NCI-H748 (cell line): ENCODE measurements around the gene THAP5.
"Not testable (repeated sequence)": the region's sequence is repeated elsewhere in the genome, so short reads cannot be mapped to it uniquely, and the experiment has no call there.

Experiments used
- DNase-seq: peaks from one replicate; lab custom pipeline; 2025; ENCODE audit not compliant: unreplicated experiment; lab: John Stamatoyannopoulos, UW

THAP5 gene

GRCh38 chr7:108585843-108586242, 16.3 kb upstream of the THAP5 start:
- no peak for DNase-seq

GRCh38 chr7:108584211-108584610, 14.7 kb upstream of the THAP5 start:
- DNase-seq = no peak

- DNase-seq = no peak
Measured at GRCh38 chr7:108581655-108582491, 12.4 kb upstream of the THAP5 start.

GRCh38 chr7:108580298-108580697, 10.8 kb upstream of the THAP5 start:
- no peak for DNase-seq

GRCh38 chr7:108578937-108579336, 9.4 kb upstream of the THAP5 start:
- DNase-seq = no peak

GRCh38 chr7:108576116-108576515, 6.6 kb upstream of the THAP5 start:
- DNase-seq = no peak

GRCh38 chr7:108575156-108575555, 5.7 kb upstream of the THAP5 start:
- DNase-seq = no peak

- no peak for DNase-seq
Measured at GRCh38 chr7:108572480-108572879, 3.0 kb upstream of the THAP5 start.

GRCh38 chr7:108570146-108570755, 745 bp upstream of the THAP5 start:
- DNase-seq = peak; percentile 65

GRCh38 chr7:108568801-108569380, 615 bp downstream of the THAP5 start:
- no peak for DNase-seq

GRCh38 chr7:108565987-108566386, 3.5 kb downstream of the THAP5 start:
- no peak for DNase-seq

GRCh38 chr7:108561047-108561619, 8.4 kb downstream of the THAP5 start:
- no peak for DNase-seq

- no peak for DNase-seq
Measured at GRCh38 chr7:108559253-108559652, 10.3 kb downstream of the THAP5 start.

- DNase-seq = no peak
Measured at GRCh38 chr7:108557617-108558016, 11.9 kb downstream of the THAP5 start.

- DNase-seq = no peak
Measured at GRCh38 chr7:108557191-108557590, 12.3 kb downstream of the THAP5 start.

GRCh38 chr7:108556665-108557064, 12.8 kb downstream of the THAP5 start:
- not testable (repeated sequence) for DNase-seq

- DNase-seq = not testable (repeated sequence)
Measured at GRCh38 chr7:108548141-108548896, 21.2 kb downstream of the THAP5 start.

GRCh38 chr7:108541478-108541877, 28.0 kb downstream of the THAP5 start:
- DNase-seq = no peak

- DNase-seq = not testable (repeated sequence)
Measured at GRCh38 chr7:108538685-108539084, 30.8 kb downstream of the THAP5 start.

GRCh38 chr7:108538236-108538635, 31.3 kb downstream of the THAP5 start:
- not testable (repeated sequence) for DNase-seq

- no peak for DNase-seq
Measured at GRCh38 chr7:108537229-108537628, 32.3 kb downstream of the THAP5 start.
